CD14-positive monocyte (primary cell): Measurements from ENCODE around the gene CAPG. TPM values are rescaled to one million over a fixed set of nuclear protein-coding genes. Genes with fewer than 3 reads are reported as not detected.
A peak's percentile ranks its signal among the peaks of the same experiment; 100 is the strongest.

ENCODE experiments used
- DNase-seq, 3 donors: peaks; one replicate each; pipeline ENCODE4 v3.0.0-alpha.2; 2011 to 2022
- H2AFZ ChIP-seq: 2 replicates; pipeline ENCODE4 v1.6.0; 2012; ENCODE audit warnings: mild to moderate bottlenecking, low read depth, low read length, inconsistent platforms; ENCODE audit not compliant: insufficient read depth, poor library complexity, severe bottlenecking
- H3K27ac ChIP-seq, 2 donors: 1 replicate in 1 of 2; 2 replicates in 1 of 2; pipeline ENCODE4 v1.5.1; 2012 to 2013; ENCODE audit warnings: low read length in 2 of 2, control low read depth in 1 of 2, inconsistent platforms in 1 of 2, low read depth in 1 of 2, mild to moderate bottlenecking in 1 of 2
- H3K27me3 ChIP-seq, 2 donors: one replicate each; pipeline versions ENCODE4 v1.6.0 to v1.6.1; 2011 to 2013; ENCODE audit warnings: low read length in 2 of 2; ENCODE audit not compliant: control insufficient read depth in 2 of 2, insufficient read depth in 2 of 2
- H3K36me3 ChIP-seq, 2 donors: replicated peaks in 1 of 2; 1 replicate in 1 of 2; 2 replicates in 1 of 2; pipeline versions ENCODE4 v1.5.1 to v1.6.1; 2012 to 2013; ENCODE audit warnings: low read length in 2 of 2, control low read depth in 1 of 2, inconsistent platforms in 1 of 2, mild to moderate bottlenecking in 1 of 2; ENCODE audit not compliant: insufficient read depth in 2 of 2, control insufficient read depth in 1 of 2
- H3K4me1 ChIP-seq, 2 donors: 1 replicate in 1 of 2; 2 replicates in 1 of 2; pipeline versions ENCODE4 v1.5.1 to v1.6.1; 2012 to 2013; ENCODE audit warnings: low read length in 2 of 2, control low read depth in 1 of 2, inconsistent platforms in 1 of 2, mild to moderate bottlenecking in 1 of 2, moderate library complexity in 1 of 2; ENCODE audit not compliant: insufficient read depth in 2 of 2, control insufficient read depth in 1 of 2
- H3K4me2 ChIP-seq: replicated peaks from 2 replicates; pipeline ENCODE3; 2012; ENCODE audit warnings: low read length, moderate library complexity, mild to moderate bottlenecking; ENCODE audit not compliant: poor library complexity, severe bottlenecking; ENCODE audit errors: extremely low read depth
- H3K4me3 ChIP-seq, 3 experiments: fragments of 200-600 bp in 1 of 3; sonication (generic) in 1 of 3; replicated peaks in 1 of 3; 1 replicate in 2 of 3; 2 replicates in 1 of 3; pipeline ENCODE4 v1.5.1; 2011 to 2013; ENCODE audit warnings: low read length in 3 of 3, mild to moderate bottlenecking in 3 of 3, control low read depth in 2 of 3, low read depth in 2 of 3, inconsistent platforms in 1 of 3, moderate library complexity in 1 of 3
- H3K79me2 ChIP-seq: 2 replicates; pipeline ENCODE4 v1.6.0; 2012; ENCODE audit warnings: mild to moderate bottlenecking, control low read depth, inconsistent platforms, low read length, moderate library complexity; ENCODE audit not compliant: insufficient read depth
- H3K9ac ChIP-seq: 2 replicates; pipeline ENCODE4 v1.6.0; 2017; ENCODE audit warnings: low read length, mild to moderate bottlenecking; ENCODE audit not compliant: insufficient read depth, poor library complexity, severe bottlenecking
- H3K9me3 ChIP-seq, 2 donors: replicated peaks in 1 of 2; 1 replicate in 1 of 2; 2 replicates in 1 of 2; pipeline versions ENCODE4 v1.5.1 to v1.6.1; 2012 to 2013; ENCODE audit warnings: low read length in 2 of 2, control low read depth in 1 of 2; ENCODE audit not compliant: control insufficient read depth in 1 of 2, insufficient read depth in 1 of 2
- H4K20me1 ChIP-seq: 2 replicates; pipeline ENCODE4 v1.6.0; 2012; ENCODE audit warnings: mild to moderate bottlenecking, low read length, control low read depth, moderate library complexity; ENCODE audit not compliant: insufficient read depth
- H3K27ac Mint-ChIP-seq, 7 donors: one replicate each; pipeline ENCODE4 v1.8.0; 2020; ENCODE audit warnings: mild to moderate bottlenecking in 7 of 7, mixed read lengths in 7 of 7, moderate library complexity in 6 of 7, inconsistent platforms in 2 of 7
- H3K27me3 Mint-ChIP-seq, 3 donors: one replicate each; pipeline ENCODE4 v1.8.0; 2021 to 2022; ENCODE audit warnings: low read depth in 3 of 3, mild to moderate bottlenecking in 3 of 3, mixed read lengths in 3 of 3, moderate library complexity in 3 of 3, inconsistent platforms in 1 of 3
- H3K36me3 Mint-ChIP-seq, 2 donors: one replicate each; pipeline ENCODE4 v1.8.0; 2020; ENCODE audit warnings: mixed read lengths in 2 of 2, inconsistent platforms in 1 of 2, mild to moderate bottlenecking in 1 of 2
- H3K4me1 Mint-ChIP-seq: one replicate; pipeline ENCODE4 v1.8.0; 2020; ENCODE audit warnings: mild to moderate bottlenecking, mixed read lengths
- H3K4me3 Mint-ChIP-seq, 2 donors: one replicate each; pipeline ENCODE4 v1.8.0; 2020; ENCODE audit warnings: mild to moderate bottlenecking in 2 of 2, mixed read lengths in 2 of 2, moderate library complexity in 1 of 2
- H3K9me3 Mint-ChIP-seq, 7 donors: one replicate each; pipeline ENCODE4 v1.8.0; 2020 to 2022; ENCODE audit warnings: mixed read lengths in 7 of 7, mild to moderate bottlenecking in 6 of 7, moderate library complexity in 6 of 7, inconsistent platforms in 2 of 7
- CTCF ChIP-seq: fragments of 200-600 bp; IDR thresholded peaks from one replicate; pipeline ENCODE4 v1.8.0; 2022; ENCODE audit warnings: antibody characterized with exemption, mild to moderate bottlenecking
- WGBS: methylation state at CpG from one replicate; pipeline ENCODE4 v1.1.5; 2013; ENCODE audit warnings: missing lambda C conversion rate; ENCODE audit not compliant: insufficient coverage; 5-methylcytosine and 5-hydroxymethylcytosine counted together
- intact Hi-C, 2 donors: fragments of 100-400 bp; cut with micrococcal nuclease; formaldehyde crosslinking; loops; one replicate each; pipeline versions ENCODE4 v1.15.0 to v1.15.1; 2023
- polyA plus RNA-seq, 3 donors: library from polyadenylated mRNA; depleted of rRNA in 1 of 3; unstranded in 2 of 3; stranded (reverse) in 1 of 3; fragments of 300-500 nt in 2 of 3; fragments of >200 nt in 1 of 3; fragmentation: Illumina TruSeq in 2 of 3; gene quantifications; 1 replicate in 2 of 3; 2 replicates in 1 of 3; pipeline ENCODE4 v1.2.3, GENCODE V29; 2012 to 2021

CAPG gene
- polyA plus RNA-seq, 3 donors, result 474 to 847 (median 631) TPM

DNA sequence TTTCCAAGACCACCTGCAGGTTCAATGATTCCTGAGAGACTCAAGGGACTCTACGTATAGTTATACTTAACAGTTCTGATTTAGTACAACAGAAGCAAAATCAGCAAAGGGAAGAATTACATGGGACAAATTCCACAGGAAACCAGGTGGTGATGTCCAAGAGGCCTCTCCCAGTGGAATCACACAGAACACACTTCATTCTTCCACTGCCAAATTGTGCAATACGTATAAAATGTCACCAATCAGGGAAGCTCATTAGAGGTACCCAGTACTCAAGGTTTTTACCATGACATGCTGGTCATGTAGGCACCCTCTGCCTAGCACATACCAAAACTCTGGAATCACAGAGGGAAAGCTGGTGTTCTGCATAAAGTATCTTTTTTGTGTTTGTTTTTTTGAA lies 22.4 kb downstream of the CAPG start:
- no peak overlapping the region for H3K27ac Mint-ChIP-seq
- H3K4me3 ChIP-seq, result no peak overlapping the region
- WGBS, result 100% methylated on average over 2 of the region's 2 CpGs

DNA sequence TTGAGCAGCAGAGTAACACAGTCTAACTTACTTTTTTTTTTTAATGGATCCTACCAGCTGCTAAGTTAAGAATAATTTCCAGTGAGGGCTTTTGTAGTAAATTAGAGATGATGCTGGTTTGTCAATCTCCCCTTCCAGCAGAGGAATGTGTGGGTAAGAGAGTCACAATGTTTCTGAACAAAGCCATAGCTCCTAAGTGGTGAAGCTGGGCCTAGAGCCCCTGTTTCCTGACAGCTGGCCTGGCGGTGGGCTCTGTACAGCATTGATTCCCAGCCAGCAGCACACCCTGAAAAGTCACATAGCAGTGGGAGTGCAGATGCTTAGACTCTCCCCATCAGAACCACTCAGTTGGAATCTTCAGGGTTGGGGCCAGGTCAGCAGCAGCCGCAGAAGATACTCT lies 24.4 kb downstream of the CAPG start:
- Histone ChIP-seq H3K27ac (no peak overlapping the region), H3K9ac (no peak overlapping the region), H3K27me3 (no peaks in the 10 kb centered on the region), H3K9me3 (no peaks in the 10 kb centered on the region), H2AFZ (no peak overlapping the region), H3K4me1 (no peaks in the 10 kb centered on the region), H3K4me2 (no peak overlapping the region), H3K36me3 (peaks cover 48 to 83% of the 10 kb centered on the region in 2 donors), H4K20me1 (peaks cover 11% of the 10 kb centered on the region), H3K4me3 (no peak overlapping the region), H3K79me2 (no peaks in the 10 kb centered on the region)
- TF ChIP-seq CTCF, result no peak
- 100% methylated on average over 1 of the region's 2 CpGs for whole genome bisulfite sequencing
- Mint-ChIP-seq H3K27ac (peak overlapping the region in 3 of 7 donors; percentile 46 to 77 (median 59)), H3K4me1 (no peaks in the 10 kb centered on the region), H3K27me3 (no peaks in the 10 kb centered on the region), H3K36me3 (peaks cover 69 to 91% of the 10 kb centered on the region in 2 donors), H3K9me3 (no peaks in the 10 kb centered on the region), H3K4me3 (no peak overlapping the region)
- intact Hi-C loops, result no loop called here
- no peak for DNase-seq

More for the DNA sequence above, 22.4 kb downstream of the CAPG start:
- no peaks in the 10 kb centered on the region for H3K9me3 ChIP-seq
- H3K27me3 Mint-ChIP-seq, result no peaks in the 10 kb centered on the region
- no peaks in the 10 kb centered on the region for H3K27me3 ChIP-seq
- DNase-seq, result no peak
- H3K27ac ChIP-seq, result peak overlapping the region in 1 of 2 donors; percentile 11
- H3K9ac ChIP-seq, result no peak overlapping the region
- H4K20me1 ChIP-seq, result peaks cover 23% of the 10 kb centered on the region
- H3K4me2 ChIP-seq, result no peak overlapping the region
- H3K36me3 ChIP-seq, result peaks cover 61 to 96% of the 10 kb centered on the region in 2 donors
- TF ChIP-seq CTCF, result no peak
- H3K4me1 Mint-ChIP-seq, result peaks cover 4% of the 10 kb centered on the region
- H3K4me3 Mint-ChIP-seq, result no peak overlapping the region
- peaks cover 0 to 5% of the 10 kb centered on the region in 2 donors for H3K4me1 ChIP-seq
- no peaks in the 10 kb centered on the region for H3K79me2 ChIP-seq
- no peak overlapping the region for H2AFZ ChIP-seq
- intact Hi-C loops, result no loop called here
- peaks cover 72 to 99% of the 10 kb centered on the region in 2 donors for H3K36me3 Mint-ChIP-seq
- no peaks in the 10 kb centered on the region for H3K9me3 Mint-ChIP-seq
